ENCODE data around the gene DNAJC18.

The DNAJC18 gene

GRCh38 chr5:139419226-139420192, 19.8 kb downstream of the DNAJC18 start:
- H3K4me3 ChIP-seq (ENCODE audit: low read depth, low read length): no peak overlapping the region
- DNase-seq (ENCODE audit: low read depth): no peak
- TF ChIP-seq, protein P1, sequence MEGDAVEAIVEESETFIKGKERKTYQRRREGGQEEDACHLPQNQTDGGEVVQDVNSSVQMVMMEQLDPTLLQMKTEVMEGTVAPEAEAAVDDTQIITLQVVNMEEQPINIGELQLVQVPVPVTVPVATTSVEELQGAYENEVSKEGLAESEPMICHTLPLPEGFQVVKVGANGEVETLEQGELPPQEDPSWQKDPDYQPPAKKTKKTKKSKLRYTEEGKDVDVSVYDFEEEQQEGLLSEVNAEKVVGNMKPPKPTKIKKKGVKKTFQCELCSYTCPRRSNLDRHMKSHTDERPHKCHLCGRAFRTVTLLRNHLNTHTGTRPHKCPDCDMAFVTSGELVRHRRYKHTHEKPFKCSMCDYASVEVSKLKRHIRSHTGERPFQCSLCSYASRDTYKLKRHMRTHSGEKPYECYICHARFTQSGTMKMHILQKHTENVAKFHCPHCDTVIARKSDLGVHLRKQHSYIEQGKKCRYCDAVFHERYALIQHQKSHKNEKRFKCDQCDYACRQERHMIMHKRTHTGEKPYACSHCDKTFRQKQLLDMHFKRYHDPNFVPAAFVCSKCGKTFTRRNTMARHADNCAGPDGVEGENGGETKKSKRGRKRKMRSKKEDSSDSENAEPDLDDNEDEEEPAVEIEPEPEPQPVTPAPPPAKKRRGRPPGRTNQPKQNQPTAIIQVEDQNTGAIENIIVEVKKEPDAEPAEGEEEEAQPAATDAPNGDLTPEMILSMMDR (IDR thresholded peaks at IDR 0.05; ENCODE audit: low read depth, low read length): no peak
- TF ChIP-seq, protein P2, sequence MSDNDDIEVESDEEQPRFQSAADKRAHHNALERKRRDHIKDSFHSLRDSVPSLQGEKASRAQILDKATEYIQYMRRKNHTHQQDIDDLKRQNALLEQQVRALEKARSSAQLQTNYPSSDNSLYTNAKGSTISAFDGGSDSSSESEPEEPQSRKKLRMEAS (IDR thresholded peaks at IDR 0.05; ENCODE audit: low read depth, low read length): no peak
- TF ChIP-seq POLR2A (IDR thresholded peaks at IDR 0.05; ENCODE audit: extremely low read depth, insufficient read length) (no peak), MYC (IDR thresholded peaks at IDR 0.05; ENCODE audit: low read depth, low read length) (no peak)

DNA sequence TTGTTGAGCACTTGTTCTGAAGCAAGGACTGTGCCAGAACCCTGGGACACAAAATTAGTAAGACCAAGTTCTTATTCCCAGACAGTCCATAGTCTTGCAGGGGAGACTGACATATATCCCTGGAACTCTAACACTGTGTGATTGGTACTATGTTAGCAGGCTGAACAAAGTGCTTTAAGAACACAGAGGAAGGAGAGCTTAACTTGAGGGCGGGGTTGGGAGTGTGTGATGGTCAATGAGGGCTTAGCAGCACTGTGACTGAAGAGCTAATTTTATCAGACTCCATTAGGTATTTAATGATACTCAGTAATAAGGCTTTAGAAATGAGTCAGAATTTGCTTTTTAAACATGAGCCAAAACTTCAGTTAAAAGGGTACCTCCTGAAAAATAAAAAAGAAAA, 20.5 kb downstream of the DNAJC18 start:
- TF ChIP-seq POLR2A (IDR thresholded peaks at IDR 0.05; ENCODE audit: extremely low read depth, insufficient read length): no peak
- no peak for DNase-seq (ENCODE audit: low read depth)
- no peak overlapping the region for H3K4me3 ChIP-seq (ENCODE audit: low read depth, low read length)

DNA sequence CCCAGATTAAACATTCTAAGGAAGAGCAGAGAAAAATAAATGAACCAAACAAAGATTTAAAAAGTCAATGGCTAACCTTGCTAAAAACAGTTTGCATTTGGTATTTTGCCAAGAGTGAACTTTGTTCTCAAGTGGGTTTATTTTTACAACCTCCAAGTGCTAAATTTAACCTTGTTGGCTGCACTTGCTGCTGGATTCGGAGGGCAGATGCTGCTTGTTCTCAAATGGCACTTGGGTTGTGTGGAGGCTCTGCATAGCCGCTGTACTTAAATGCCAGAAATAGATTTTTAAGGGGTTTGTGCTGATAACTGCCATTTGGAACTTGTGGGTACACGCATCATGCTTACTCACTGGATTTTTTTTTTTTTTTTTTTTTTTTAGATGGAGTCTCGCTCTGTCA, 22.1 kb downstream of the DNAJC18 start:
- DNase-seq (ENCODE audit: low read depth): no peak
- TF ChIP-seq, protein P2 (IDR thresholded peaks at IDR 0.05; ENCODE audit: low read depth, low read length): no peak
- TF ChIP-seq POLR2A (IDR thresholded peaks at IDR 0.05; ENCODE audit: extremely low read depth, insufficient read length) (no peak), MYC (IDR thresholded peaks at IDR 0.05; ENCODE audit: low read depth, low read length) (no peak)
- TF ChIP-seq, protein P1 (IDR thresholded peaks at IDR 0.05; ENCODE audit: low read depth, low read length): no peak
- no peak overlapping the region for H3K4me3 ChIP-seq (ENCODE audit: low read depth, low read length)

DNA sequence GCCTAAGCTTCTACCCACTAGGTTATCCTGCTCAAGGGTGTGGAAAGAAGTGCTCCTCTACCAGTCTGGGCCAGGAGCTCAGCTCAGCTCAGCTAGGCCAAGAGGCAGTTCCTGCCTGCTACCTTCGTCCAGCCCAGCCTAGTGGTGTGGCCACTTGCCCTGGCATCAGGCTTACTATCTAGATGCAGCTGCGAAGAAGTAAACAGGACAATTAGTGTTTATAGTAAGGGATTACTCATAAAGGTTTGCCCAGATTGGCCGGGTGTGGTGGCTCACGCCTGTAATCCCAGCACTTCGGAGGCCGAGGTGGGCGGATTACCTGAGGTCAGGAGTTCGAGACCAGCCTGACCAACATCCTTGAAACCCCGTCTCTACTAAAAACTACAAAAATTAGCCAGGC, 22.7 kb downstream of the DNAJC18 start:
- no peak for DNase-seq (ENCODE audit: low read depth)
- TF ChIP-seq, protein P1 (IDR thresholded peaks at IDR 0.05; ENCODE audit: low read depth, low read length): no peak
- TF ChIP-seq MYC (IDR thresholded peaks at IDR 0.05; ENCODE audit: low read depth, low read length) (no peak), POLR2A (IDR thresholded peaks at IDR 0.05; ENCODE audit: extremely low read depth, insufficient read length) (no peak)
- TF ChIP-seq, protein P2 (IDR thresholded peaks at IDR 0.05; ENCODE audit: low read depth, low read length): no peak
- H3K4me3 ChIP-seq (ENCODE audit: low read depth, low read length): no peak overlapping the region

DNA sequence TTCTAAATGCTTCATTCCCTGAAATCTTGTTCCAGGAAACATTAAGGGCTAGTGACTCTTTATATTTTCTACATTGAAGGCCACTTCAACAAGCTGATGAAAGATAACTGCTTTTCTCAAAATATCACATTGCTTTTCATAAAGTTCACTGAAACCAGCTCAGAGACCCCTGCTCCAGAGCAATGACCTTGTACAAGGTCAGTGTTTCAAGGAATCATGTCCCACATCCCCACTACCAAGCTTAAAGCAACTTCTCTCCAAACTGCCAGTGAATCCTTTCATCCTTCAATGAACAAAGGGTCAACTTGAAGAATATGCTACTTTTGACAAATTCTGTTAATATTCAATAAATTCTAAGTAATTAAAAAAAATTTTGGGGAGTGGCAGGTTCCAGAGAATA, 23.5 kb downstream of the DNAJC18 start:
- TF ChIP-seq, protein P2 (IDR thresholded peaks at IDR 0.05; ENCODE audit: low read depth, low read length): no peak
- TF ChIP-seq MYC (IDR thresholded peaks at IDR 0.05; ENCODE audit: low read depth, low read length): no peak
- no peak for DNase-seq (ENCODE audit: low read depth)
- H3K4me3 ChIP-seq (ENCODE audit: low read depth, low read length): no peak overlapping the region

DNA sequence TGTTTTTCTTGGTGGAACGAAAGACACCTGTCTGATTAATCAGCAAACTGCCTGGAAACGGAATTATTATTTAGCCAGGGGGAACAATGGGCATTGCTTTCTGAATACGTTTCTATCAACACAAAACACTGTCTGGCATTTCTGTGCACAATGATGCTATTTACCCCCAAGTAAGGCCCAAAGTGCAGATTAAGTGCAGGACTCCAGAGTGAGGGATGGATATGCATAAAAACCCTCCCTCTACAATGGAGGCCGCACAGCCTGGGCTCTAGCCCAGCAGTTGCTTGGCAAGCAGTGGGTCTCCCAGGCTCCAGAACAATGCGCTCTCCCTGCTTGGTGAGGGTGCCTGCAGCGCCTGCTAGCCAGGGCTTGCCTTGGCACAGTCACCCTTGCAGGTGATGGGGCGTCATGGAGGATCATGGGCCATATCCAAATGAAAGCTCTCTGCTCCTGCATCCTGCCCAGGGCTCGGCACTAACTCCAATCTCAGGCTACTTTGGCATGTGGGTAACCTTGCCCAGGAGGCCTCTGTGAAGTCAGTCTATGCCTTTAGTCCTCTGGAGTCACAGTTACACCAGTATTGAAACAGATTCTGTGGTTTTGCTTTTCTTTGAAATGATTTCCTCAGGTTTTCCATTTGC, 24.0 kb downstream of the DNAJC18 start:
- no peak for TF ChIP-seq POLR2A (IDR thresholded peaks at IDR 0.05; ENCODE audit: extremely low read depth, insufficient read length)
- TF ChIP-seq, protein P2 (IDR thresholded peaks at IDR 0.05; ENCODE audit: low read depth, low read length): no peak
- TF ChIP-seq MYC (IDR thresholded peaks at IDR 0.05; ENCODE audit: low read depth, low read length): no peak
- TF ChIP-seq, protein P1 (IDR thresholded peaks at IDR 0.05; ENCODE audit: low read depth, low read length): no peak
- H3K4me3 ChIP-seq (ENCODE audit: low read depth, low read length): no peak overlapping the region
- no peak for DNase-seq (ENCODE audit: low read depth)
